ENCODE data around the gene SPG11. TPM values are rescaled to one million over a fixed set of nuclear protein-coding genes. Genes with fewer than 3 reads are reported as not detected.
"Not testable (repeated sequence)": the region's sequence is repeated elsewhere in the genome, so short reads cannot be mapped to it uniquely, and the experiment has no call there.

SPG11 gene
- total and polyA plus RNA-seq, 2 of the 13 experiments (the other 11 are each of a cell fraction or from before 2014, with no cell fraction given), result 31.5 to 40.7 TPM

GRCh38 chr15:44565387-44566154 is 97.9 kb downstream of the SPG11 start:
- Histone ChIP-seq H3K4me2 (ENCODE audit: low read depth, low read length) (no peak overlapping the region), H3K4me1 (ENCODE audit: insufficient read depth, low read length) (no peaks in the 10 kb centered on the region), H3K9ac (ENCODE audit: insufficient read depth, low read depth, low read length) (no peak overlapping the region), H3K27ac (ENCODE audit: extremely low read length, insufficient read depth, low read length) (no peak overlapping the region), H2AFZ (ENCODE audit: low read length) (no peak overlapping the region), H3K9me3 (ENCODE audit: low read length) (peaks cover 8% of the 10 kb centered on the region), H4K20me1 (ENCODE audit: insufficient read depth, low read length) (no peaks in the 10 kb centered on the region), H3K4me3 (replicated peaks in 1 of 3; ENCODE audit: insufficient read depth in 1 of 3, low read depth in 2 of 3, low read length in 3 of 3) (no peak overlapping the region), H3K79me2 (ENCODE audit: insufficient read depth, low read length) (no peaks in the 10 kb centered on the region), H3K27me3 (ENCODE audit: control insufficient read depth in 1 of 2, insufficient read depth in 2 of 2, low read length in 2 of 2) (no peaks in the 10 kb centered on the region), H3K36me3 (replicated peaks in 1 of 2; ENCODE audit: control insufficient read depth in 1 of 2, insufficient read depth in 2 of 2, low read length in 2 of 2) (peaks cover 26 to 65% of the 10 kb centered on the region in 2 experiments)
- no peak for FAIRE-seq
- TF ChIP-seq POLR2G (IDR thresholded peaks at IDR 0.05; ENCODE audit: low read depth, low read length) (peak; percentile 55), RBM22 (optimal IDR thresholded peaks at IDR 0.05; ENCODE audit: low read length) (peak; percentile 47), ZNF614 (CRISPR knock-in tag; IDR thresholded peaks at IDR 0.05; ENCODE audit: borderline replicate concordance) (no peak), ZNF615 (CRISPR knock-in tag; IDR thresholded peaks at IDR 0.05; ENCODE audit: borderline replicate concordance) (no peak), CCDC6 (CRISPR knock-in tag; IDR thresholded peaks at IDR 0.05) (0 out of 2 replicates have a peak, but pooled peaks have one; percentile 23), POLR2A (IDR thresholded peaks at IDR 0.05; ENCODE audit: insufficient read depth in 1 of 2, low read depth in 2 of 2, low read length in 2 of 2) (peak; percentile 30 to 47; a peak in 2 of 4 replicates), NFKB2 (CRISPR knock-in tag; IDR thresholded peaks at IDR 0.05; ENCODE audit: borderline replicate concordance) (no peak), ZFP36 (IDR thresholded peaks at IDR 0.05; ENCODE audit: borderline replicate concordance, low read depth, low read length, partially characterized antibody) (no peak)
- ChIA-PET POLR2A (no interaction called here), CTCF (ENCODE audit: low intra/inter-chr PET ratio, low total read pairs) (no interaction called here)
- peak; percentile 14 for ATAC-seq
- no peak for DNase-seq (ENCODE audit: low spot score)
- BruUV-seq (replicated peaks), result no TSS peak
- WGBS (ENCODE audit: low lambda C conversion rate), result 94% methylated on average over 6 of the region's 8 CpGs
- in situ Hi-C loops (cut with HindIII; ENCODE audit: extremely low pct_ligation_motif_present, low pct_unique_long_range_greater_than_20kb), result no loop called here
- intact Hi-C loops (cut with micrococcal nuclease; ENCODE audit: unreplicated experiment), result no loop called here

GRCh38 chr15:44560926-44561325 is 102.5 kb downstream of the SPG11 start:
- H3K9me3 ChIP-seq (ENCODE audit: low read length); H2AFZ ChIP-seq (ENCODE audit: low read length); CTCF ChIA-PET (ENCODE audit: low intra/inter-chr PET ratio, low total read pairs); H3K4me2 ChIP-seq (ENCODE audit: low read depth, low read length); in situ Hi-C loops (cut with HindIII; ENCODE audit: extremely low pct_ligation_motif_present, low pct_unique_long_range_greater_than_20kb); POLR2A ChIA-PET; H3K27me3 ChIP-seq (ENCODE audit: control insufficient read depth in 1 of 2, insufficient read depth in 2 of 2, low read length in 2 of 2); BruUV-seq (replicated peaks); FAIRE-seq; H4K20me1 ChIP-seq (ENCODE audit: insufficient read depth, low read length); H3K9ac ChIP-seq (ENCODE audit: insufficient read depth, low read depth, low read length); H3K27ac ChIP-seq (ENCODE audit: extremely low read length, insufficient read depth, low read length); ATAC-seq; H3K79me2 ChIP-seq (ENCODE audit: insufficient read depth, low read length); intact Hi-C loops (cut with micrococcal nuclease; ENCODE audit: unreplicated experiment); H3K4me1 ChIP-seq (ENCODE audit: insufficient read depth, low read length); DNase-seq (ENCODE audit: low spot score); H3K4me3 ChIP-seq (replicated peaks in 1 of 3; ENCODE audit: insufficient read depth in 1 of 3, low read depth in 2 of 3, low read length in 3 of 3): not testable (repeated sequence)
- H3K36me3 ChIP-seq (replicated peaks in 1 of 2; ENCODE audit: control insufficient read depth in 1 of 2, insufficient read depth in 2 of 2, low read length in 2 of 2), result peaks cover 29 to 83% of the 10 kb centered on the region in 2 experiments
